Measurements from ENCODE around the gene NSMCE1.
"Not testable (repeated sequence)": the region's sequence is repeated elsewhere in the genome, so short reads cannot be mapped to it uniquely, and the experiment has no call there.

NSMCE1 gene

GRCh38 chr16:27273330-27273669 is 4.7 kb upstream of the NSMCE1 start:
- no peak for DNase-seq (ENCODE audit: low read depth, low spot score)
- H3K27ac ChIP-seq, result no peak overlapping the region

- not testable (repeated sequence) for H3K27ac ChIP-seq; DNase-seq (ENCODE audit: low read depth, low spot score)
Measured at GRCh38 chr16:27272697-27273096, 4.1 kb upstream of the NSMCE1 start.

- DNase-seq (ENCODE audit: low read depth, low spot score), result no peak
- H3K27ac ChIP-seq, result no peak overlapping the region
Measured at GRCh38 chr16:27272076-27272475, 3.5 kb upstream of the NSMCE1 start.

GRCh38 chr16:27270349-27270748 is 1.8 kb upstream of the NSMCE1 start:
- no peak for DNase-seq (ENCODE audit: low read depth, low spot score)
- no peak overlapping the region for H3K27ac ChIP-seq

- no peak for DNase-seq (ENCODE audit: low read depth, low spot score)
Measured at GRCh38 chr16:27269300-27270150, 953 bp upstream of the NSMCE1 start.

GRCh38 chr16:27267037-27267677 is 1.4 kb downstream of the NSMCE1 start:
- DNase-seq (ENCODE audit: low read depth, low spot score), result no peak

More at GRCh38 chr16:27269300-27270150, 953 bp upstream of the NSMCE1 start:
- peak overlapping the region; percentile 42 for H3K27ac ChIP-seq

GRCh38 chr16:27265982-27266381 is 2.6 kb downstream of the NSMCE1 start:
- H3K27ac ChIP-seq, result peak overlapping the region; percentile 78
- DNase-seq (ENCODE audit: low read depth, low spot score), result no peak

More at GRCh38 chr16:27267037-27267677, 1.4 kb downstream of the NSMCE1 start:
- H3K27ac ChIP-seq, result no peak overlapping the region

- H3K27ac ChIP-seq, result peak overlapping the region; percentile 78
- DNase-seq (ENCODE audit: low read depth, low spot score), result peak; percentile 76
Measured at GRCh38 chr16:27264151-27264550, 4.4 kb downstream of the NSMCE1 start.

GRCh38 chr16:27262904-27263423 is 5.6 kb downstream of the NSMCE1 start:
- H3K27ac ChIP-seq; DNase-seq (ENCODE audit: low read depth, low spot score): not testable (repeated sequence)

GRCh38 chr16:27259710-27260109 is 8.9 kb downstream of the NSMCE1 start:
- no peak overlapping the region for H3K27ac ChIP-seq
- DNase-seq (ENCODE audit: low read depth, low spot score), result no peak

GRCh38 chr16:27258241-27258734 is 10.3 kb downstream of the NSMCE1 start:
- peak; percentile 6 for DNase-seq (ENCODE audit: low read depth, low spot score)
- H3K27ac ChIP-seq, result peak overlapping the region; percentile 45

GRCh38 chr16:27257271-27257670 is 11.3 kb downstream of the NSMCE1 start:
- H3K27ac ChIP-seq, result no peak overlapping the region
- DNase-seq (ENCODE audit: low read depth, low spot score), result no peak

- no peak for DNase-seq (ENCODE audit: low read depth, low spot score)
- H3K27ac ChIP-seq, result no peak overlapping the region
Measured at GRCh38 chr16:27256861-27257260, 11.7 kb downstream of the NSMCE1 start.

GRCh38 chr16:27254262-27254811 is 14.2 kb downstream of the NSMCE1 start:
- peak overlapping the region; percentile 1 for H3K27ac ChIP-seq
- no peak for DNase-seq (ENCODE audit: low read depth, low spot score)

- peak overlapping the region; percentile 1 for H3K27ac ChIP-seq
- DNase-seq (ENCODE audit: low read depth, low spot score), result peak; percentile 24
Measured at GRCh38 chr16:27253526-27253930, 15.0 kb downstream of the NSMCE1 start.

GRCh38 chr16:27252206-27252585 is 16.4 kb downstream of the NSMCE1 start:
- no peak overlapping the region for H3K27ac ChIP-seq
- DNase-seq (ENCODE audit: low read depth, low spot score), result no peak

GRCh38 chr16:27251541-27252205 is 16.9 kb downstream of the NSMCE1 start:
- no peak for DNase-seq (ENCODE audit: low read depth, low spot score)
- H3K27ac ChIP-seq, result no peak overlapping the region

- H3K27ac ChIP-seq; DNase-seq (ENCODE audit: low read depth, low spot score): not testable (repeated sequence)
Measured at GRCh38 chr16:27248886-27249285, 19.7 kb downstream of the NSMCE1 start.

GRCh38 chr16:27248036-27248435 is 20.5 kb downstream of the NSMCE1 start:
- no peak for DNase-seq (ENCODE audit: low read depth, low spot score)
- H3K27ac ChIP-seq, result no peak overlapping the region

- H3K27ac ChIP-seq; DNase-seq (ENCODE audit: low read depth, low spot score): not testable (repeated sequence)
Measured at GRCh38 chr16:27247076-27247475, 21.5 kb downstream of the NSMCE1 start.
